SH-SY5Y (cell line): Measurements from ENCODE around the gene PI4KB.

ENCODE experiments used
- GATA2 ChIP-seq: IDR thresholded peaks from 2 replicates; pipeline ENCODE4 v1.6.1; 2011; ENCODE audit warnings: mild to moderate bottlenecking, low read depth, low read length
- GATA3 ChIP-seq: IDR thresholded peaks from 2 replicates; pipeline ENCODE4 v1.6.1; 2011; ENCODE audit warnings: low read depth, mild to moderate bottlenecking, low read length, moderate library complexity

GRCh38 chr1:151289080-151289935, 37.9 kb downstream of the PI4KB start:
- TF ChIP-seq GATA2 (no peak), GATA3 (no peak)
